Lower leg skin (tissue), 3 donors: ENCODE data around the gene UQCC2.

Experiments used
- POLR2A ChIP-seq, 2 donors: fragments of 450-650 bp; IDR thresholded peaks; one replicate each; pipeline ENCODE4 v1.6.1; 2016 to 2017; ENCODE audit warnings: antibody characterized with exemption in 2 of 2, mild to moderate bottlenecking in 1 of 2, moderate library complexity in 1 of 2
- TF ChIP-seq, protein P1 (sequence below), 3 donors: fragments of 450-650 bp; IDR thresholded peaks; one replicate each; pipeline ENCODE4 v1.5.1; 2016; ENCODE audit warnings: antibody characterized with exemption in 3 of 3, mild to moderate bottlenecking in 3 of 3, moderate library complexity in 2 of 3

DNA sequence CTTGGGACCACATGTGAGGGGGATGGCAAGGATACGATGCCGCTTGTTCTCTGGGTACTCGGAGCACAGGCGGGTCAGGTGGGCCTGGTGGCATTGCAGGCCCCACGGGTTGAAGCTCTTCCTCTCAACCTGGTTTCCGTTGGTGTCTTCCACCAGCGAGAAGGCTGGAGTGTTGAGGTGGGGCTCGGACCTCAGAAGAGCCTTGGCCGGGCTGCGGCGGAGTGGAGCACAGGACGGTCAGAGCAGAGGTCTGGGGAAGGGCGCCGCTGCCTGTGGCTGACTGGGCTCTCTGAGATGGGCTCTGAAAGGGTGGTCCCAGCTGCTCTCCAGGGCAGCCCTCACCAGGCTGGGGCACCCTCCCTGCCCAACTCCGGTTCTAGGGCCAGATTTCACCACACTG is 15.2 kb upstream of the UQCC2 start:
- TF ChIP-seq, protein P1, sequence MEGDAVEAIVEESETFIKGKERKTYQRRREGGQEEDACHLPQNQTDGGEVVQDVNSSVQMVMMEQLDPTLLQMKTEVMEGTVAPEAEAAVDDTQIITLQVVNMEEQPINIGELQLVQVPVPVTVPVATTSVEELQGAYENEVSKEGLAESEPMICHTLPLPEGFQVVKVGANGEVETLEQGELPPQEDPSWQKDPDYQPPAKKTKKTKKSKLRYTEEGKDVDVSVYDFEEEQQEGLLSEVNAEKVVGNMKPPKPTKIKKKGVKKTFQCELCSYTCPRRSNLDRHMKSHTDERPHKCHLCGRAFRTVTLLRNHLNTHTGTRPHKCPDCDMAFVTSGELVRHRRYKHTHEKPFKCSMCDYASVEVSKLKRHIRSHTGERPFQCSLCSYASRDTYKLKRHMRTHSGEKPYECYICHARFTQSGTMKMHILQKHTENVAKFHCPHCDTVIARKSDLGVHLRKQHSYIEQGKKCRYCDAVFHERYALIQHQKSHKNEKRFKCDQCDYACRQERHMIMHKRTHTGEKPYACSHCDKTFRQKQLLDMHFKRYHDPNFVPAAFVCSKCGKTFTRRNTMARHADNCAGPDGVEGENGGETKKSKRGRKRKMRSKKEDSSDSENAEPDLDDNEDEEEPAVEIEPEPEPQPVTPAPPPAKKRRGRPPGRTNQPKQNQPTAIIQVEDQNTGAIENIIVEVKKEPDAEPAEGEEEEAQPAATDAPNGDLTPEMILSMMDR (IDR thresholded peaks at IDR 0.05): no peak
- no peak for TF ChIP-seq POLR2A (IDR thresholded peaks at IDR 0.05)
